ENCODE data around the gene PHF20.

The PHF20 gene

GRCh38 chr20:35791097-35791496, 19.3 kb downstream of the PHF20 start:
- Mint-ChIP-seq H3K36me3 (ENCODE audit: low read depth) (peaks cover 25% of the 10 kb centered on the region), H3K9me3 (no peaks in the 10 kb centered on the region), H3K4me1 (ENCODE audit: low read depth) (peaks cover 16% of the 10 kb centered on the region), H3K27me3 (no peaks in the 10 kb centered on the region), H3K27ac (no peak overlapping the region), H3K4me3 (no peak overlapping the region)

DNA sequence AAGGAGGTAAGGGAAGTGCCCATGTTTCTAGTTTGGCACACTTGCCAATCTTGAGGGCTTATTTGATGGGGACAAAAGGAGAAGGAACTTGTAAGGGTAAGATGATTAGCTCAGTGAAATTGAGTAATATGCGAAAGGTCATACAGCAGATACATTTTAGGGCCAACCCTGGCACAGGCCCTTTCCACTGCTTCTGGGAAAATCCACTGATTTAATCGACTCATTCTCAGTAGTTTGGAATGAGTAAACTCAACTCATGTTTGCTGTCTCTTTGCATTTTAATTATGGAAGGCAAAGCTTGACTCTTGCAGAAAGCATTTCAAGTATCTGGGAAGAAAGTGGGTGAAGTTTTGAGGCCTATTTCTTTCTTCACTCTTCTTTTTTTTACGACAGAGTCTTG, 20.0 kb downstream of the PHF20 start:
- no peaks in the 10 kb centered on the region for H3K9me3 Mint-ChIP-seq
- peak overlapping the region; percentile 58 for H3K27ac Mint-ChIP-seq
- no peak overlapping the region for H3K4me3 Mint-ChIP-seq
- H3K4me1 Mint-ChIP-seq (ENCODE audit: low read depth), result peaks cover 23% of the 10 kb centered on the region
- H3K36me3 Mint-ChIP-seq (ENCODE audit: low read depth), result peaks cover 19% of the 10 kb centered on the region
- no peaks in the 10 kb centered on the region for H3K27me3 Mint-ChIP-seq

GRCh38 chr20:35792740-35793139, 20.9 kb downstream of the PHF20 start:
- Mint-ChIP-seq H3K27me3 (no peaks in the 10 kb centered on the region), H3K27ac (no peak overlapping the region), H3K4me3 (no peak overlapping the region), H3K36me3 (ENCODE audit: low read depth) (peaks cover 18% of the 10 kb centered on the region), H3K4me1 (ENCODE audit: low read depth) (peaks cover 23% of the 10 kb centered on the region), H3K9me3 (no peaks in the 10 kb centered on the region)

DNA sequence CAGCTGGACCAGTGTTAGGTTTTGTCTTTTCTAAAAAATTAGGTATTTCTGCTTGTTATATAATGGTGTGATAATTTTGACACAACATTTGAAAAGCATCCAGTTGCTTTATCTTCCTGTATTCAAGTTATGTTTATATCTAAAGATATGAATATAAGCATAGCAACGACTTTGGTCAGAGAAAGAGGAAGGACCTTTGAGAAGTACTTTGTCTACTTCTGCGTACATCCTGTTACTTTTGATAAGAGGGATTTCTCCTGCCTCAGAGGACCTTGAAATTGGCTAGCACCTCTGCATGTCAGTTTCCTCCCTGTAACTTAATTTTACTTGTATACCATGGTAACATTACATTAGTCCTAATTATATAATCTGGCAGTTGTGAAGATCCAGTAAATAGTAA, 24.8 kb downstream of the PHF20 start:
- H3K9me3 Mint-ChIP-seq, result no peaks in the 10 kb centered on the region
- no peaks in the 10 kb centered on the region for H3K27me3 Mint-ChIP-seq
- peaks cover 34% of the 10 kb centered on the region for H3K36me3 Mint-ChIP-seq (ENCODE audit: low read depth)
- H3K4me1 Mint-ChIP-seq (ENCODE audit: low read depth), result peaks cover 21% of the 10 kb centered on the region
- peak overlapping the region; percentile 55 for H3K27ac Mint-ChIP-seq
- no peak overlapping the region for H3K4me3 Mint-ChIP-seq

- Mint-ChIP-seq H3K27ac (peak overlapping the region; percentile 14), H3K27me3 (no peaks in the 10 kb centered on the region), H3K36me3 (ENCODE audit: low read depth) (peaks cover 32% of the 10 kb centered on the region), H3K4me1 (ENCODE audit: low read depth) (no peaks in the 10 kb centered on the region), H3K4me3 (no peak overlapping the region), H3K9me3 (no peaks in the 10 kb centered on the region)
These were observed 30.1 kb downstream of the PHF20 start for GRCh38 chr20:35801865-35802264.

DNA sequence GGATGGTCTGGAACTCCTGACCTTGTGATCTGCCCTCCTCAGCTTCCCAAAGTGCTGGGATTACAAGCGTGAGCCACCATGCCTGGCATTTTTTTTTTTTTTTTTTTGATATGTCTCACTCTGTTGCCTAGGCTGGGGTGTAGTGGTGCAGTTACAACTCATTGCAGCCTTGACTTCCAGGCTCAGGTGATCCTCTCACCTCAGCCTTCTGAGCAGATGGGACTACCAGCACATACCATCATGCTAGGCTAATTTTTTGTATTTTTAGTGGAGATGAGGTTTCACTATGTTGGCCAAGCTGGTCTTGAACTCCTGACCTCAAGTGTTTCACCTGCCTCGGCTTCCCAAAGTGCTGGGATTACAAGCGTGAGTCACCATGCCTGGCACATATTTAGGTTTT, 34.3 kb downstream of the PHF20 start:
- Mint-ChIP-seq H3K27me3 (no peaks in the 10 kb centered on the region), H3K9me3 (no peaks in the 10 kb centered on the region), H3K4me3 (no peak overlapping the region), H3K27ac (no peak overlapping the region), H3K4me1 (ENCODE audit: low read depth) (peaks cover 4% of the 10 kb centered on the region), H3K36me3 (ENCODE audit: low read depth) (peaks cover 36% of the 10 kb centered on the region)

GRCh38 chr20:35807877-35808276, 36.1 kb downstream of the PHF20 start:
- no peak overlapping the region for H3K4me3 Mint-ChIP-seq

GRCh38 chr20:35820715-35821114, 48.9 kb downstream of the PHF20 start:
- Mint-ChIP-seq H3K4me3 (no peak overlapping the region), H3K27ac (no peak overlapping the region)

More at GRCh38 chr20:35807877-35808276, 36.1 kb downstream of the PHF20 start:
- Mint-ChIP-seq H3K27me3 (no peaks in the 10 kb centered on the region), H3K4me1 (ENCODE audit: low read depth) (peaks cover 4% of the 10 kb centered on the region), H3K27ac (peak overlapping the region; percentile 1), H3K36me3 (ENCODE audit: low read depth) (peaks cover 28% of the 10 kb centered on the region), H3K9me3 (no peaks in the 10 kb centered on the region)

GRCh38 chr20:35821807-35822242, 50.0 kb downstream of the PHF20 start:
- no peak overlapping the region for H3K4me3 Mint-ChIP-seq
- H3K27me3 Mint-ChIP-seq, result no peaks in the 10 kb centered on the region
- H3K4me1 Mint-ChIP-seq (ENCODE audit: low read depth), result peaks cover 25% of the 10 kb centered on the region
- H3K9me3 Mint-ChIP-seq, result no peaks in the 10 kb centered on the region
- peaks cover 30% of the 10 kb centered on the region for H3K36me3 Mint-ChIP-seq (ENCODE audit: low read depth)
- no peak overlapping the region for H3K27ac Mint-ChIP-seq

More at GRCh38 chr20:35820715-35821114, 48.9 kb downstream of the PHF20 start:
- Mint-ChIP-seq H3K36me3 (ENCODE audit: low read depth) (peaks cover 30% of the 10 kb centered on the region), H3K4me1 (ENCODE audit: low read depth) (peaks cover 25% of the 10 kb centered on the region), H3K27me3 (no peaks in the 10 kb centered on the region), H3K9me3 (no peaks in the 10 kb centered on the region)

GRCh38 chr20:35823147-35823546, 51.3 kb downstream of the PHF20 start:
- Mint-ChIP-seq H3K4me1 (ENCODE audit: low read depth) (peaks cover 25% of the 10 kb centered on the region), H3K9me3 (no peaks in the 10 kb centered on the region), H3K36me3 (ENCODE audit: low read depth) (peaks cover 30% of the 10 kb centered on the region)

GRCh38 chr20:35823937-35824336, 52.1 kb downstream of the PHF20 start:
- Mint-ChIP-seq H3K36me3 (ENCODE audit: low read depth) (peaks cover 30% of the 10 kb centered on the region), H3K9me3 (no peaks in the 10 kb centered on the region)

More at GRCh38 chr20:35823147-35823546, 51.3 kb downstream of the PHF20 start:
- Mint-ChIP-seq H3K27ac (no peak overlapping the region), H3K4me3 (no peak overlapping the region), H3K27me3 (no peaks in the 10 kb centered on the region)

DNA sequence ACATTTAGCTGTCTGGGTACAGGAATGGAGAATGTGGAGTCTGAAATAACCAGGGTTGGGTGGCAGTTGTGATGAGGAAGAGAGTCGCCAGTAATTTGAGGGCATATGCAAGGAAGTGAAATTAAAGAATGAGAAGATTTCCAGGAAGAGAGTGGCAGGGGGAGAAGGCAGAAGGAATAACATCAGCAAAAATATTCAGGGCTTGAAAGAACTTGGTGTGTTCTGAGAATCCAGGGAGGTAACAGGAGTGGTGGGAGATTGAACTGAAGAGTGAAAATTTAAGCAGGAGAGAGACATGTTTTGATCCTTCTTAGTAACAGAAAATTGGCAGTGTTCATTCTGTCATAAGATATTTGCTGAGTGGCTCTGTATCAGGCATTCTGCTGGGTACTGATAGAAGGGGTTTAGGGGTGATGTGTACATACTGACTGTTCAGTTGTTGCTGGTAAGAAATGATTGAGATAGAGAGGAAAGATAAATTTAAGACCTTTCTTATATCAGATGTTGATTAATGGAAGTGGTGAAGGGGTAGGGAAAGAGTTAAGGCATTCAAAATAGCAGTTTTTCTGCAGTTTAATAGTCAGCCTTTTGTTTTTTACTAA, 54.7 kb downstream of the PHF20 start:
- Mint-ChIP-seq H3K4me3 (no peak overlapping the region), H3K27me3 (no peaks in the 10 kb centered on the region), H3K9me3 (no peaks in the 10 kb centered on the region), H3K4me1 (ENCODE audit: low read depth) (peaks cover 16% of the 10 kb centered on the region), H3K27ac (peak overlapping the region; percentile 45), H3K36me3 (ENCODE audit: low read depth) (peaks cover 30% of the 10 kb centered on the region)

More at GRCh38 chr20:35823937-35824336, 52.1 kb downstream of the PHF20 start:
- Mint-ChIP-seq H3K27me3 (no peaks in the 10 kb centered on the region), H3K27ac (no peak overlapping the region), H3K4me1 (ENCODE audit: low read depth) (peaks cover 20% of the 10 kb centered on the region), H3K4me3 (no peak overlapping the region)

DNA sequence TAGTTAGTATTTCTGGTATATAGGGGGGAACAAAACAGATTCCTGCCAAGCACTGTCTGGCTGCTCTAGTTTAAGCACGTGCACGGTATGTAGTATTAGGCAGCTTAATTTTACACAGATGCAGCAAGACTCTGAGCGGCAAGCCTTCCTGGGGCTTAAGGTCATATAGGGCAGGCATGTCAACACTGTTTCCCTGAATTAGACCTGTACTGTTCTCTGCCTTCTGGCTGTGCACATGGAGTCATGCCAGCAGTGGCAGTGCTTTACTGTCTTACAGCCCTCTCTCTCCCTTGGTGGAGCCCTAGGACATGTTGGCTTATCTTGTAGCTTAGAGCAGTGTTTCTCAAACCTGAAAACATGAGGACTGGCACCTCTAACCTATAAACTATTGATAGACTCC, 56.6 kb downstream of the PHF20 start:
- Mint-ChIP-seq H3K27me3 (no peaks in the 10 kb centered on the region), H3K4me3 (no peak overlapping the region), H3K36me3 (ENCODE audit: low read depth) (peaks cover 36% of the 10 kb centered on the region), H3K27ac (no peak overlapping the region), H3K4me1 (ENCODE audit: low read depth) (peaks cover 27% of the 10 kb centered on the region), H3K9me3 (no peaks in the 10 kb centered on the region)

- Mint-ChIP-seq H3K9me3 (no peaks in the 10 kb centered on the region), H3K27ac (no peak overlapping the region), H3K4me3 (no peak overlapping the region), H3K27me3 (no peaks in the 10 kb centered on the region), H3K36me3 (ENCODE audit: low read depth) (peaks cover 34% of the 10 kb centered on the region), H3K4me1 (ENCODE audit: low read depth) (peaks cover 29% of the 10 kb centered on the region)
These were observed 57.1 kb downstream of the PHF20 start for GRCh38 chr20:35828916-35829315.

DNA sequence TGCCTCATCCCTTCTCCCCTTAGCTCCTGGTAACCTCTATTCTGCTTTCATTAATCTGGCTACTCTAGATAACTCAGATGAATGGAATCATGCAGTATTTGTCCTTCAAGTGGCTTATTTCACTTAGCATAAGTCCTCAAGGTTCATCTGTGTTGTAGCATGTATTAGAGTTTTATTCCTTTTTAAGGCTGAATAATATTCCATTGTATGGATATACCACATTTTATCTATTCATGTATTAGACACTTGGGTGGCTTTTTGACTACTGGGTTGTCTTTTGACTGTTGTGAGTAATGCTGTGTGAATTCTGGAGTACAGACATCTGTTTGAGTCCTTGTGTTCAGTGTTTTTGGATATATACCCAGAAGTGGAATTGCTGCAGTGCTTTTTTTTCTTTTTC, 58.4 kb downstream of the PHF20 start:
- no peak overlapping the region for H3K27ac Mint-ChIP-seq

GRCh38 chr20:35831029-35831428, 59.2 kb downstream of the PHF20 start:
- Mint-ChIP-seq H3K4me1 (ENCODE audit: low read depth) (peaks cover 37% of the 10 kb centered on the region), H3K4me3 (no peak overlapping the region), H3K9me3 (no peaks in the 10 kb centered on the region), H3K27me3 (no peaks in the 10 kb centered on the region), H3K36me3 (ENCODE audit: low read depth) (peaks cover 34% of the 10 kb centered on the region), H3K27ac (no peak overlapping the region)

More for the DNA sequence above, 58.4 kb downstream of the PHF20 start:
- H3K4me3 Mint-ChIP-seq, result no peak overlapping the region
- peaks cover 34% of the 10 kb centered on the region for H3K36me3 Mint-ChIP-seq (ENCODE audit: low read depth)
- H3K9me3 Mint-ChIP-seq, result no peaks in the 10 kb centered on the region
- H3K4me1 Mint-ChIP-seq (ENCODE audit: low read depth), result peaks cover 35% of the 10 kb centered on the region
- H3K27me3 Mint-ChIP-seq, result no peaks in the 10 kb centered on the region
